Astrocyte (in vitro differentiated cells and primary cell): ENCODE data around the gene ERICH3.

Experiments
- EZH2 ChIP-seq: IDR thresholded peaks from 2 replicates; pipeline ENCODE4 v1.6.1; 2012; ENCODE audit warnings: mild to moderate bottlenecking, low read length, inconsistent platforms; ENCODE audit not compliant: insufficient read depth
- TF ChIP-seq, protein P1 (sequence below): IDR thresholded peaks from 2 replicates; pipeline ENCODE4 v1.5.1; 2011; ENCODE audit warnings: low read depth, mild to moderate bottlenecking, inconsistent platforms, low read length, moderate library complexity; ENCODE audit not compliant: insufficient read depth

DNA sequence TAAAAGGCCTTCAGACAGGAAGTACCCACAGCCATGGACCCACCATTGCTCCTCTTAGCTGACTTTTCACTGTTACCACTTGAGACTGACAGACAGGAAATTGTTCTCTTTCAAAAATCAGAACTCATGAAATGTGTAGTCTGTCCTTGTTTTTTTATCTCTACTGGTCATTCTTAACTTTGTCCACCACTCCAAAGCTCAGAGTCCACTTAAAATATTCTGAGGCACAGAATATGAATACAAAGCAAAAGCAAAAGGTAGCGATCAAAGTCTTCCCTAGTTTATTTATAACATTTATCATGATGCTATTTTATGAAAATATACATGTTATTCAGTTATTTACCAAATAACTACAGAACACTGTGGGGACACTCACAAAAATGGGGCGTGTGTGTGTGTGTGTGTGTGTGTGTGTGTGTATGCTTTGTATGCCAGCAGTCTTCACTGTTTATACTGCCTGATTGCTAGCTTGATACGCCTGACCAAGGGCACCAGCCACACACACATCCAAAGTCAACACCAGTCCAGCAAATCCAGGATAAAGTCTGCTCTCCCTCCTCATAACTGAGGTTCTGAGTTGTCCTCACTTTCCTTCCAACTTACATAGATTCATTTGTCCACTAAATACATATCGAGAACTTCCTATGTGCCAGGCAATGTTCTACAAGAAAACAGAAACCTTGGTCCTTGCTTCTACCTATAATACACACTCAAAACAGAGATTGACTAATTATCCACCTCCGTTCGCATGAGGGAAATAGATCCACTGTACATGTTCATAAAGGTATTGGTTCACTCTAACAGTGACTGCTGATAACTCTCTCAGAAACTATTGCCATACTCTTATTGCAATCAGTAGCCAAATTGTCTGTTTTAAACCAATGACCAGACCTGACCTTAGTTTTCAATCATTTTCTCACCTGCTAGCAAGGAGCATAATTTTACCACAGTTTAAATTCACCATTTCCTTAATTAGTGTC is 79.4 kb downstream of the ERICH3 start:
- TF ChIP-seq, protein P1, sequence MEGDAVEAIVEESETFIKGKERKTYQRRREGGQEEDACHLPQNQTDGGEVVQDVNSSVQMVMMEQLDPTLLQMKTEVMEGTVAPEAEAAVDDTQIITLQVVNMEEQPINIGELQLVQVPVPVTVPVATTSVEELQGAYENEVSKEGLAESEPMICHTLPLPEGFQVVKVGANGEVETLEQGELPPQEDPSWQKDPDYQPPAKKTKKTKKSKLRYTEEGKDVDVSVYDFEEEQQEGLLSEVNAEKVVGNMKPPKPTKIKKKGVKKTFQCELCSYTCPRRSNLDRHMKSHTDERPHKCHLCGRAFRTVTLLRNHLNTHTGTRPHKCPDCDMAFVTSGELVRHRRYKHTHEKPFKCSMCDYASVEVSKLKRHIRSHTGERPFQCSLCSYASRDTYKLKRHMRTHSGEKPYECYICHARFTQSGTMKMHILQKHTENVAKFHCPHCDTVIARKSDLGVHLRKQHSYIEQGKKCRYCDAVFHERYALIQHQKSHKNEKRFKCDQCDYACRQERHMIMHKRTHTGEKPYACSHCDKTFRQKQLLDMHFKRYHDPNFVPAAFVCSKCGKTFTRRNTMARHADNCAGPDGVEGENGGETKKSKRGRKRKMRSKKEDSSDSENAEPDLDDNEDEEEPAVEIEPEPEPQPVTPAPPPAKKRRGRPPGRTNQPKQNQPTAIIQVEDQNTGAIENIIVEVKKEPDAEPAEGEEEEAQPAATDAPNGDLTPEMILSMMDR: no peak
- TF ChIP-seq EZH2: no peak
